GM18502 (cell line): ENCODE results near the gene ATP1B1.

Experiments used
- ATAC-seq: cut with Tn5 transposase; IDR thresholded peaks from one replicate; pipeline ENCODE4 v1.9.1; 2021; ENCODE audit warnings: mild to moderate bottlenecking; ENCODE audit not compliant: unreplicated experiment, poor library complexity

ATP1B1 gene

DNA sequence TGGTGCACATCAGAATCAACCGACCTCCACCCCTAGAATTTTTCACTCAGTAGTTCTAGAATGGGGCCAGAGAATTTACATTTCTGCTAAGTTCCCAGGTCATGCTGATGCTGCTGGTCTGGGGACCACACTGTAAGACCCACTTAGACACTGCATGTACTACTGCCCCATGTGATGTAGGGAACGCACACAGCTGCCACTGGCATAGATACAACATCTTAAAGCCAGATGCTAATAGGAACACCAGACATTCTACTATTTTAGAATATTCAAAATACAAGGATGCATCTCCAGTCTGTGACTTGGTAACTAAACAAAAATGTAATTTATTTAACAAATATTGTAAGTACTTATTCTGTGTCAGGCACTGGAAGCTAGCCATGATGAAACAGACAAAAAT lies 14.1 kb upstream of the ATP1B1 start:
- no peak for ATAC-seq

- no peak for ATAC-seq
Measured at GRCh38 chr1:169094897-169095569, 11.5 kb upstream of the ATP1B1 start.

- ATAC-seq, result no peak
Measured at GRCh38 chr1:169098380-169098779, 8.1 kb upstream of the ATP1B1 start.

DNA sequence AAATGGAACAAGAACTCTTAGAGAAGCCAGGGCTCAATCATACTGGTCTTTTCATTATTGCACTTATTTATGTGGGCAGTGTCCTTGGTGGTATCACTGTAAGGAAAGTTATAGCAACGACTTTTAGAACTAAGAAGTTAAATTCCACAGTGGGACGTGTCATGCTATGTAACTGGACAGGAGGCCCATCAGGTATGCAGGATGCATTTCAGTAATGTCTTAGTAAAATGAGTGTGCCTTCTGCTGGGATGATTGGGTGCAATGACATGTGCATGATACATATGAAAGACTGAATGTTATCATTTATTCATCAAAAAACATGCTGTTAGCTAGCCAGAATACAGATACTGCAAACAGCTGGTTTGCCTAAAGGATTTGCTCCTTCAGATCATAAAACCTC lies 6.9 kb upstream of the ATP1B1 start:
- no peak for ATAC-seq

DNA sequence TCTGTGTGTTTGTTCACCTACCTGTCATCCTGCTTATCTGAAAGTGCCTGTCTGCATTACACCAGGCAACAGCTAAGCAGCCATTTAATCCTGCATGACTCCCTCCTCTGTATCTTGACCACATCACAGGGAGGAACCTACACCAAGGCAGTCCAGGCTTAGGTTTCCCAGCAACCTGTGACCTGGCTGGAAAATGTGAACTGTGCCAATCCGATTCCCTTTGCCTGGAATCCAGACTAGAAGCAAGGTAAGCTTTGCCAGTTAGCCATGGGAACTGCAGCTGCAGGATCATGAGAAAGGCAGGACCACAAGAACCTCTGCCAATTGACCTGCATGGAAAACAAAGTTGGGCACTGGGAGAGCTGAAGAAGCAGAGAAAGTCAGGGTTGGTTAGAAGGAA lies 6.3 kb upstream of the ATP1B1 start:
- no peak for ATAC-seq

DNA sequence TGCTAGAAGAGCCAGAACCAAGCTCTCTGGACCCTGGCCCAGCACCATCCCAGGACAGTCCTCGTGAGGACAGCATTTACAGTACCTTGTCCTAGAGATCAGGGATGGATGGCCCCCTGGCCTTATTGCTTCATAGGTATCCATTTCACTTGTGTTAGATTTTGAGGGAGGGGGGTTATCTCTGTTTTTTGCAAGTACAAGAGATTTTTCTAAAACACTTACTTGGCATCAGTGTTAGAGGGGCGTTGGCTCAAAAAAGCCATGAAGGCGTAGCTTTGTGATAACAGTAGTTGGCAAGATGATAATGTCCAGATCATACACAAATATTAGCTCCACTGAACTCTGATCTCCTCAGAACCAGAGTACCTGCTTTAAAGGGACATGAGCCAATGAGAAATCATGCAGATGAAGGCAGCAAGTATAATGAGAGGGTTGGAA lies 5.8 kb upstream of the ATP1B1 start:
- no peak for ATAC-seq

DNA sequence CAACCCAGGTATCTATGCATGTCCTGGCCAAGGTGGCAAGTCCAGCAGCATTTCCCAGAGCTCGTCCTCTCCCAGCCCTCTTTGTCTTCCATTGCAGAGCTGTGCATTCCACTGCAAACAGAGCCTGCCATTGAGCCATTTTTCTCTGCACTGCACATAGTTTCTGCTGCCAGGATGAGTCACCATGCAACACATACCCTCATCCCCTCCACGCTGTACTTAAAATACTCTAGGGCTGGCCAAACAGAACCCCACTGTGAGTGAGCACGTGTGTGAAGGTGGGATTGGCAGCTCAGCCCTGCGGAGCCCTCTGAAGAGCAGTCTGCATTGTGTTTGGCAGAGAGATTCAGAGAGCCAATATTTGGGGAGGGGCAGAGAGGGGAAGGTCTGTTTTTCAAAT lies 3.9 kb upstream of the ATP1B1 start:
- ATAC-seq, result no peak

GRCh38 chr1:169103002-169103401 lies 3.5 kb upstream of the ATP1B1 start:
- no peak for ATAC-seq

- ATAC-seq, result no peak
Measured at GRCh38 chr1:169103480-169103893, 3.0 kb upstream of the ATP1B1 start.

DNA sequence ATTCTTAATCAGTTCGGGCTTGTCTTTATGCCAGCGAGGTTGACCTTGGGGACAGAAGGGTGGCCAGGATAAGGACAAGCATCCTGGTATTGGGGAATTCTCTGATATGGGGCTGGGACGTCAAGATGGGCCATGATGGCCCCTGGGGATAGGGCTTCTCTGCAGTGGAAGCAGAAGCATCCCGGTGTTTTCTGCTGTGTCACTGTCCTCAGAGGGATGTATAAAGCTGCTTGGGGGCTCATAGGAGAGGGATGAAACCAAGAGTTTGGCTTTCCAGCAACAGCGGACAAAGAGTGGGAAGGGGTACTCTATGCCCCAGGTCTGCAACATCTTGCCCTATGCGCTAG lies 1.4 kb upstream of the ATP1B1 start:
- ATAC-seq, result no peak

DNA sequence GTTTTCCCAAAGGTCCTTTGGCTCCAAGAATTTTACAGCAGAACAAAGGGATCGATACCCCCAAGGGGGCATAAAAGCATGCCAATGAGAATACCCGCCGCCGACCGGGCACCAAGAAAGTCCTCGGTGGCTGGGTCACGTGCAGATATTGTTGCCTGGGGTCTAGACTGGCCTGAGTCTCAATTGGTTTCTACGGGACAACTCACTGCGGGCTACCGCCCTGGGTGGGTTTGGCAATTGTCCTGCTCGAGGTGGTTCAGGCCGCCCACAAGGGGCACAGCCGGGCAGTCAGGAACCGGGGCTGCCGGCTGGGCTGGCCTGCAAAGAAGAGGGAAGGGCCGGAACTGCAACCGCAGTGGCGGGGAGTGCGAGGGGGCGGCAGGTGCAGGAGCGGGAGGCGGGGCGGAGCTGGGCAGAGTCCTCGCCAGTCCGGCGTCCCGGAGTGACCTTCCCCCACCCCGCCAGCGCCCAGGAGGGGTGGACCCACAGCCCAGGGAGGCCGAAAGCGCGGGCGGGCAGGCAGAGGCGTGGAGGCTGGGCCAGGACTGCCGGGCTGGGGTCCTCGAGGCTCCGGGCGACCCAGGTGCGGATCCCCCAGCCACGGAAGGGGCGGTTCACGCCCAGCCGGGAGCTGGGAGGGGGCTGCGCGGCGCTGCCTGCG lies 926 bp upstream of the ATP1B1 start:
- ATAC-seq, result peak; percentile 31

- no peak for ATAC-seq
Measured at GRCh38 chr1:169106921-169107602, 572 bp downstream of the ATP1B1 start.

- no peak for ATAC-seq
Measured at GRCh38 chr1:169107603-169108208, 1.2 kb downstream of the ATP1B1 start.

DNA sequence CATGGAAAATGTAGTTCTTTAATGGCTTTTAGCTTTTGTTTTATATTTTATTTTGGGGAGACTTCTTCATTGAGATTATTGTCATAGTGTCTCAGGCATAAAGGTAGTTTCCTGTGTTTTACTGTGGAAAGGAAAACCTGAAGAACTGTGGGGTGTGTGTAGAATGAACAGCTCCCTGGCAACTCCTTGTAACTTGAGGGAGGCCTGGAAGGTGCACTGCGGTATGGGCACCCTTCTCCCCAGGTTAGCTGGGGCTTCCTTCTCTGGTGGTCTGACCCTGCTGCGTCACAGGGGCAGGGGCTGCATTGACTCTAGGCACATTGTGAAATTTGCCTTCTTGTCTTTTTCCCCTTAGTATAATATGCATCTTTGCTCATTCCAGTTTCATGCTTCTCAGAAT lies 1.7 kb downstream of the ATP1B1 start:
- ATAC-seq, result no peak

- ATAC-seq, result no peak
Measured at GRCh38 chr1:169108863-169109560, 2.5 kb downstream of the ATP1B1 start.

GRCh38 chr1:169109561-169110134 lies 3.2 kb downstream of the ATP1B1 start:
- no peak for ATAC-seq

GRCh38 chr1:169110236-169110635 lies 3.7 kb downstream of the ATP1B1 start:
- no peak for ATAC-seq

- no peak for ATAC-seq
Measured at GRCh38 chr1:169110689-169111447, 4.4 kb downstream of the ATP1B1 start.

GRCh38 chr1:169111472-169111871 lies 5.0 kb downstream of the ATP1B1 start:
- no peak for ATAC-seq

DNA sequence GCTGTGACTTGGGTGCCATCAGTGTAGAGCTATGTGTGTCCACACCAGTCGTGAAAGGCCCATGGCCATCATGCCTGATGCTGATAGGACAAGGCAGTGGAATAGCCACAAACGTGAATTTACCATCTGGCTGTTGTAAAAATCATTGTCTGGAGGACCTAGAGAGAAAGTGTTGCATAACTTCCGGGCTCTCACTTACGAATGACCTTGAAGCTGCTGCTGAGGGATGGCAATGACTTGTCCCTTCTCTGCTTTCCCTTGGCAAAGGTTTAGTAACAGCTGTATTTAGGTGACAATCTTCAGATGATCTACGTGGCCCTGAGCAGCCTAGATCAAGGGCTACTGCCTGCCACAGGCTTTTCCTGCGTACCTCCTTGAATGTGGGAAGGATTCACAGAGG lies 5.8 kb downstream of the ATP1B1 start:
- ATAC-seq, result no peak
